GM23248 (cell line): Measurements from ENCODE around the gene MFAP5.

Source experiments
- EZH2 ChIP-seq: fragments of 200-600 bp; sonication (generic); IDR thresholded peaks from 2 replicates; pipeline ENCODE4 v1.6.1; 2018; ENCODE audit warnings: antibody characterized with exemption, mild to moderate bottlenecking; ENCODE audit not compliant: insufficient read depth, poor library complexity, severe bottlenecking
- EZH2phosphoT487 ChIP-seq: fragments of 200-600 bp; sonication (generic); IDR thresholded peaks from 2 replicates; pipeline ENCODE4 v1.6.1; 2018; ENCODE audit warnings: antibody characterized with exemption, moderate library complexity, mild to moderate bottlenecking, low read depth; ENCODE audit not compliant: insufficient read depth

DNA sequence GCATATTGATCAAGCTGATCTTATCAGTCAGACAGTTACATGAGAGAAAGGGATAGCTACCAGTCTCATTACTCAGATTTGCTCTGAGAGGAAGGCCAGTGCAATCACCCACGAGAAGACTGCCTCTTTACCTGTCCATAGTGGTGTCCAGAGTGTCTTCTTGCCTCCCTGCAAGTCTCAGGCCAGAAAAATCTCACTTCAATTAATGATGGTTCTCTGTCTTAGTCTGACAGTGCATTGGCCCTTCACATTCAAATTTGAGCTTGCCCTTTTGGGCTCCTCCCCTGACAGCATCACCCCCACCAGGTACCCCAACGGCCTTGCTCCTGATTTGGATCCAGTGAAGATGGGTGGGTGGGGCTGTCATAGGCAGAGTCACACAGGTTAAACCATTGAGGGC, 50.0 kb downstream of the MFAP5 start, which contains the start of gene AICDA:
- TF ChIP-seq EZH2 (no peak), EZH2phosphoT487 (no peak)
